WTC11 (cell line): ENCODE measurements around the gene NEK6. TPM values are rescaled to one million over a fixed set of nuclear protein-coding genes. Genes with fewer than 3 reads are reported as not detected.

Source experiments
- ATAC-seq: fragments of 200-7000 bp; cut with Tn5 transposase; 2 replicates; pipeline ENCODE4 v1.10.0; 2021; ENCODE audit warnings: mild to moderate bottlenecking, moderate library complexity
- CTCF ChIA-PET: fragments of 300-600 bp; sonication (Branson Sonifier 250); formaldehyde crosslinking; loops from one replicate; lab custom pipeline; 2021; ENCODE audit warnings: antibody characterized with exemption; lab: Charles Lee
- POLR2A ChIA-PET: fragments of 350-600 bp; sonication (Branson Sonifier 250); formaldehyde crosslinking; loops from one replicate; lab custom pipeline; 2021; ENCODE audit warnings: antibody characterized with exemption; lab: Charles Lee
- DNase-seq: peaks from one replicate; pipeline ENCODE4 v3.0.0; 2021; ENCODE audit warnings: low spot score
- H3K27ac Mint-ChIP-seq: 2 replicates; pipeline ENCODE4 v1.8.0; 2021; ENCODE audit warnings: mixed read lengths
- H3K27me3 Mint-ChIP-seq: 2 replicates; pipeline ENCODE4 v1.8.0; 2021; ENCODE audit warnings: low read depth, mild to moderate bottlenecking, moderate library complexity, mixed read lengths
- H3K36me3 Mint-ChIP-seq: 2 replicates; pipeline ENCODE4 v1.8.0; 2021; ENCODE audit warnings: mixed read lengths
- H3K4me1 Mint-ChIP-seq: 2 replicates; pipeline ENCODE4 v1.8.0; 2022; ENCODE audit warnings: mixed read lengths
- H3K4me3 Mint-ChIP-seq: 2 replicates; pipeline ENCODE4 v1.8.0; 2021; ENCODE audit warnings: mild to moderate bottlenecking, moderate library complexity, mixed read lengths
- H3K9me3 Mint-ChIP-seq: 2 replicates; pipeline ENCODE4 v1.8.0; 2021; ENCODE audit warnings: mixed read lengths
- ARID4B ChIP-seq: sonication (generic); formaldehyde crosslinking; IDR thresholded peaks from 2 replicates; pipeline ENCODE4 v1.8.0; 2023; ENCODE audit warnings: missing genetic modification reagents, mild to moderate bottlenecking, borderline replicate concordance
- CDX4 ChIP-seq: fragments of 250-450 bp; sonication (Bioruptor Pico); IDR thresholded peaks from 2 replicates; pipeline ENCODE4 v1.9.0; 2021; ENCODE audit warnings: moderate library complexity, mild to moderate bottlenecking, inconsistent platforms, borderline replicate concordance
- CREB1 ChIP-seq: sonication (generic); formaldehyde crosslinking; IDR thresholded peaks from 2 replicates; pipeline ENCODE4 v1.8.0; 2023; ENCODE audit warnings: mild to moderate bottlenecking, missing genetic modification reagents
- ESRRA ChIP-seq: sonication (generic); formaldehyde crosslinking; IDR thresholded peaks from 2 replicates; pipeline ENCODE4 v1.8.1; 2022; ENCODE audit warnings: mild to moderate bottlenecking, missing genetic modification reagents, borderline replicate concordance
- FOXK1 ChIP-seq: sonication (generic); formaldehyde crosslinking; IDR thresholded peaks from 2 replicates; pipeline ENCODE4 v1.8.0; 2022; ENCODE audit warnings: mild to moderate bottlenecking, moderate library complexity, missing genetic modification reagents
- FOXP1 ChIP-seq: sonication (generic); formaldehyde crosslinking; IDR thresholded peaks from 2 replicates; pipeline ENCODE4 v1.8.0; 2022; ENCODE audit warnings: missing genetic modification reagents, mild to moderate bottlenecking, moderate library complexity, borderline replicate concordance
- GABPB1 ChIP-seq: sonication (generic); formaldehyde crosslinking; IDR thresholded peaks from 2 replicates; pipeline ENCODE4 v1.8.1; 2023; ENCODE audit warnings: mild to moderate bottlenecking, missing genetic modification reagents
- NFATC4 ChIP-seq: fragments of 250-450 bp; sonication (Bioruptor Pico); IDR thresholded peaks from 2 replicates; pipeline ENCODE4 v1.9.0; 2021; ENCODE audit warnings: mild to moderate bottlenecking
- NFE2L1 ChIP-seq: sonication (generic); formaldehyde crosslinking; IDR thresholded peaks from 2 replicates; pipeline ENCODE4 v1.8.1; 2023; ENCODE audit warnings: missing genetic modification reagents
- NFYB ChIP-seq: sonication (generic); formaldehyde crosslinking; conservative IDR thresholded peaks from 2 replicates; pipeline ENCODE4 v1.8.0; 2022; ENCODE audit warnings: low read depth, missing genetic modification reagents
- SMAD3 ChIP-seq: sonication (generic); formaldehyde crosslinking; IDR thresholded peaks from 2 replicates; pipeline ENCODE4 v1.8.0; 2022; ENCODE audit warnings: missing genetic modification reagents, mild to moderate bottlenecking, borderline replicate concordance
- SMAD4 ChIP-seq: sonication (generic); formaldehyde crosslinking; IDR thresholded peaks from 2 replicates; pipeline ENCODE4 v1.8.0; 2022; ENCODE audit warnings: mild to moderate bottlenecking, missing genetic modification reagents
- TCF7 ChIP-seq: sonication (generic); formaldehyde crosslinking; IDR thresholded peaks from 2 replicates; pipeline ENCODE4 v1.8.0; 2022; ENCODE audit warnings: mild to moderate bottlenecking, low read depth, missing genetic modification reagents, moderate library complexity
- ZNF121 ChIP-seq: sonication (generic); formaldehyde crosslinking; IDR thresholded peaks from 2 replicates; pipeline ENCODE4 v1.8.0; 2023; ENCODE audit warnings: missing genetic modification reagents
- ZNF138 ChIP-seq: sonication (generic); formaldehyde crosslinking; conservative IDR thresholded peaks from 2 replicates; pipeline ENCODE4 v1.8.1; 2022; ENCODE audit warnings: mild to moderate bottlenecking, moderate library complexity, missing genetic modification reagents
- ZNF317 ChIP-seq: sonication (generic); formaldehyde crosslinking; IDR thresholded peaks from 2 replicates; pipeline ENCODE4 v1.8.1; 2023; ENCODE audit warnings: low read depth, mild to moderate bottlenecking, moderate library complexity, missing genetic modification reagents, borderline replicate concordance
- total RNA-seq: library from RNA; stranded (reverse); gene quantifications from 3 replicates; pipeline ENCODE4 v1.2.3, GENCODE V29; 2021
- TF ChIP-seq, protein P1 (sequence below): sonication (generic); formaldehyde crosslinking; conservative IDR thresholded peaks from 2 replicates; pipeline ENCODE4 v1.8.1; 2023; ENCODE audit warnings: mild to moderate bottlenecking, low read depth, missing genetic modification reagents, moderate library complexity
- TF ChIP-seq, protein P2 (sequence below): sonication (generic); formaldehyde crosslinking; IDR thresholded peaks from 2 replicates; pipeline ENCODE4 v1.8.0; 2022; ENCODE audit warnings: mild to moderate bottlenecking, missing genetic modification reagents

Gene NEK6
- total RNA-seq, 1 experiment from 2014 or later: 23.0 TPM

DNA sequence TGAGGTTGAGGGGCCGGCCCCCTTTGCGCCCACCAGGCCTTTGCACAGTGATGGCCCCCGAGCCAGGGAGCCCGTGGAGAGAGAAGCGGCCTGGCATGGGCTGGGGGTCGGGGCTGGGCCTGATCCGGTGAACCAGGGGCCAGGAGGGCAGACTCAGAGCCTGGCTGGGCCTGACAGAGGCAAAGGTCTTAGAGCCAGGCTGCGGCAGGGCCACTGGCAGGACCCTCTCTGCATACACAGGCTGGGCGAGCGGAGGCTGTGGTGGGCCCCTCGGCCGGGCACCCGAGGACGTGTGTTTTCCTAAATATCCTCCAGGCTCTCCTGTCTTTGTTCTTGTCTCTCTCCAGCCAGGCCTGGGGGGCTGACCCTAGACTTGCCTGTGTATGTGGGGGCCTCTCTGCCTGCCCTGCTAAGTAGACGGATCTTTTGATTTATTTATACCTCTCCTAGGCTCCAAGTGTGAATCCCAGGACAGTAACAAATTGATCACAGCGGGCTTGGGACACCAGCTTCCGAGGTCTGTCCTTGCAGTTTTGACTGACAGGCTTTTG, 933 bp downstream of the NEK6 start (continued):
- TF ChIP-seq SMAD3 (CRISPR knock-in tag): no peak

- DNase-seq: no peak
- POLR2A ChIA-PET: no interaction called here
- Mint-ChIP-seq H3K27me3 (peaks cover 2% of the 10 kb centered on the region; the same call in 1 of the 2 replicates), H3K4me1 (peaks cover 55% of the 10 kb centered on the region), H3K27ac (peak overlapping the region; percentile 83; the same call in 1 of the 2 replicates), H3K36me3 (no peaks in the 10 kb centered on the region), H3K9me3 (no peaks in the 10 kb centered on the region), H3K4me3 (peak overlapping the region; percentile 87)
- TF ChIP-seq GABPB1 (CRISPR knock-in tag) (peak; percentile 21; the same call in 1 of the 2 replicates), NFATC4 (CRISPR knock-in tag) (no peak), ZNF317 (CRISPR knock-in tag) (no peak), TCF7 (CRISPR knock-in tag) (no peak), ZNF121 (CRISPR knock-in tag) (no peak)
- TF ChIP-seq, all 79 proteins: peak for 1
- ATAC-seq: no peak
- CTCF ChIA-PET: no interaction called here
Observed at GRCh38 chr9:124259158-124259808, 1.5 kb downstream of the NEK6 start.

DNA sequence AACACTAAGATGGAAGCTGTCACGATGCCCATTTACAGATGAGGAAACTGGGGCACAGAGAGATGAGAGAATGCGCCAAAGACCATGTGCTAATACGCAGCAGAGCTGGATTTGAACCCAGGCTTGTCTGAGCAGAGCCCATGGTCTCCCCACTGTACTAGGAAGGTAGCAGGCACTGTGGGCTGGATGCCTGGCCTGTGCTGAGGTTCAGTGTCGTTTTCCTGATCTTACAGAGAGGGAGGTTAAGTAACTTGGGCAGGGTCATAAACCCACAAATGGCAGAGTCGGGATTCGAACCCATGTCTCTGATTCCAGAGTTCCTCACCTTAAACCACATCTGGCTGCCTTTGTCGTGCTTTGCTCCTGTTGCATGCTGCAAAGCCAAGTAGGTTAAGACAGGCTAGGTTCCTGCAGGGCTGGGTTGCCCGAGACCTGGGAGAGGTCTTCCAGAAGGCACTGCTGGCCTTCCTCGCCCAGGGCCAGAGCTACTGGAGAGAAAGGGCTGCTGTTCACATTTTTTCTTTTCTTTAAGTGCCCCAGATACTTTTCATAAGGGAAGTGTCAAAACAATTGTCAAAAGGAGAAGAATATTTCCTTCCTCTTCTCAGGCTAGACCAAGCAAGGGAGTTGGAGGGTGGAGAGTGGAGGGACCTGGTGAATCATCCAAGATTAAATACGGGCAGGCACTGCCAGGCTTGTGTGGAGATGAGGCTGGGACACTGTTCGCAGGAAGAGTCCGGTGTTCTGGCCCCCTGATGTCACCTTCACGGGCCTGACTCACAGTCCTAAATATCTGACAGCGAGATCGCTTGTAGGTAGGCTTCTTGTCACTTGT, 3.2 kb downstream of the NEK6 start:
- H3K27ac Mint-ChIP-seq: no peak overlapping the region; the same call in 1 of the 2 replicates
- CTCF ChIA-PET: no interaction called here
- no peak for DNase-seq
- no peak overlapping the region for H3K4me3 Mint-ChIP-seq
- POLR2A ChIA-PET: no interaction called here
- no peak for ATAC-seq
- H3K4me1 Mint-ChIP-seq: peaks cover 55% of the 10 kb centered on the region
- no peaks in the 10 kb centered on the region for H3K36me3 Mint-ChIP-seq
- H3K27me3 Mint-ChIP-seq: peaks cover 2% of the 10 kb centered on the region; the same call in 1 of the 2 replicates
- TF ChIP-seq FOXP1 (CRISPR knock-in tag) (no peak), SMAD4 (CRISPR knock-in tag) (no peak), FOXK1 (no peak), NFYB (no peak)
- no peaks in the 10 kb centered on the region for H3K9me3 Mint-ChIP-seq

GRCh38 chr9:124261736-124262648, 4.2 kb downstream of the NEK6 start:
- H3K4me1 Mint-ChIP-seq: peaks cover 48% of the 10 kb centered on the region
- peak overlapping the region; percentile 31 for H3K27ac Mint-ChIP-seq
- CTCF ChIA-PET: interaction anchor here (1.0 kb wide), 1 partner anchor 842 kb away, joined by 3 read pairs; no protein-coding TSS in a partner anchor
- POLR2A ChIA-PET: no interaction called here
- no peak overlapping the region for H3K4me3 Mint-ChIP-seq
- peaks cover 2% of the 10 kb centered on the region; the same call in 1 of the 2 replicates for H3K27me3 Mint-ChIP-seq
- no peaks in the 10 kb centered on the region for H3K36me3 Mint-ChIP-seq
- ATAC-seq: no peak
- DNase-seq: no peak
- no peaks in the 10 kb centered on the region for H3K9me3 Mint-ChIP-seq
- no peak for TF ChIP-seq SMAD4 (CRISPR knock-in tag)
- TF ChIP-seq CREB1 (CRISPR knock-in tag): no peak
- TF ChIP-seq, protein P1, sequence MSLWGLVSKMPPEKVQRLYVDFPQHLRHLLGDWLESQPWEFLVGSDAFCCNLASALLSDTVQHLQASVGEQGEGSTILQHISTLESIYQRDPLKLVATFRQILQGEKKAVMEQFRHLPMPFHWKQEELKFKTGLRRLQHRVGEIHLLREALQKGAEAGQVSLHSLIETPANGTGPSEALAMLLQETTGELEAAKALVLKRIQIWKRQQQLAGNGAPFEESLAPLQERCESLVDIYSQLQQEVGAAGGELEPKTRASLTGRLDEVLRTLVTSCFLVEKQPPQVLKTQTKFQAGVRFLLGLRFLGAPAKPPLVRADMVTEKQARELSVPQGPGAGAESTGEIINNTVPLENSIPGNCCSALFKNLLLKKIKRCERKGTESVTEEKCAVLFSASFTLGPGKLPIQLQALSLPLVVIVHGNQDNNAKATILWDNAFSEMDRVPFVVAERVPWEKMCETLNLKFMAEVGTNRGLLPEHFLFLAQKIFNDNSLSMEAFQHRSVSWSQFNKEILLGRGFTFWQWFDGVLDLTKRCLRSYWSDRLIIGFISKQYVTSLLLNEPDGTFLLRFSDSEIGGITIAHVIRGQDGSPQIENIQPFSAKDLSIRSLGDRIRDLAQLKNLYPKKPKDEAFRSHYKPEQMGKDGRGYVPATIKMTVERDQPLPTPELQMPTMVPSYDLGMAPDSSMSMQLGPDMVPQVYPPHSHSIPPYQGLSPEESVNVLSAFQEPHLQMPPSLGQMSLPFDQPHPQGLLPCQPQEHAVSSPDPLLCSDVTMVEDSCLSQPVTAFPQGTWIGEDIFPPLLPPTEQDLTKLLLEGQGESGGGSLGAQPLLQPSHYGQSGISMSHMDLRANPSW: no peak
- TF ChIP-seq, protein P2, sequence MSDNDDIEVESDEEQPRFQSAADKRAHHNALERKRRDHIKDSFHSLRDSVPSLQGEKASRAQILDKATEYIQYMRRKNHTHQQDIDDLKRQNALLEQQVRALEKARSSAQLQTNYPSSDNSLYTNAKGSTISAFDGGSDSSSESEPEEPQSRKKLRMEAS (CRISPR knock-in tag): no peak
- TF ChIP-seq CDX4 (CRISPR knock-in tag): no peak
- no peak for TF ChIP-seq ARID4B (CRISPR knock-in tag)
- TF ChIP-seq FOXP1 (CRISPR knock-in tag): no peak
- no peak for TF ChIP-seq NFE2L1
- no peak for TF ChIP-seq ESRRA (CRISPR knock-in tag)
- TF ChIP-seq ZNF138 (CRISPR knock-in tag): no peak
